ENCODE measurements around the gene RMND5B. TPM values are rescaled to one million over a fixed set of nuclear protein-coding genes. Genes with fewer than 3 reads are reported as not detected.

Gene RMND5B
- total RNA-seq, 2 donors from 2014 or later, result 25.7 to 49.8 TPM

DNA sequence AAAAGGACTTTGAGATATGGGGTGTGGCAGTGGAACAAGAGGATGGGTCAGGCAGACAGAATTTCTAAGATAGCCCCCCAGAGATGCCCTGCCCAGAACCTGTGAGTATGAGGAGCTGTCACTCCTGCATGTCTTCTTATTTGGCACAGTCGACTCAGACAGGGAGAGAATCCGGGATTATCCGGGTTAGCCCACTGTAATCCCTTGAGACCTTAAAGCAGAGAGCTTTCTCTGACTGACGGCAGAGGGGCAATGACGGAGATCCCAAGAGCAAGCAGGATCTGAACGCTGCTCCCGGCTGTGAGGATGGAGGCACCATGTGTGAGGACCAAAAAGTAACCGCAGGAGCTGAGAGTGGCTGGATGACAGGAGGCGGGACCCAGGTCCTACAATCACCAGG lies 31.7 kb downstream of the RMND5B start:
- WGBS, 2 donors, result 57 to 70% methylated on average over 5 to 9 of the region's 9 CpGs
- intact Hi-C loops (cut with DNase I), result loop anchor here (5.0 kb wide), 1 partner anchor 85 kb away; no protein-coding TSS in a partner anchor

DNA sequence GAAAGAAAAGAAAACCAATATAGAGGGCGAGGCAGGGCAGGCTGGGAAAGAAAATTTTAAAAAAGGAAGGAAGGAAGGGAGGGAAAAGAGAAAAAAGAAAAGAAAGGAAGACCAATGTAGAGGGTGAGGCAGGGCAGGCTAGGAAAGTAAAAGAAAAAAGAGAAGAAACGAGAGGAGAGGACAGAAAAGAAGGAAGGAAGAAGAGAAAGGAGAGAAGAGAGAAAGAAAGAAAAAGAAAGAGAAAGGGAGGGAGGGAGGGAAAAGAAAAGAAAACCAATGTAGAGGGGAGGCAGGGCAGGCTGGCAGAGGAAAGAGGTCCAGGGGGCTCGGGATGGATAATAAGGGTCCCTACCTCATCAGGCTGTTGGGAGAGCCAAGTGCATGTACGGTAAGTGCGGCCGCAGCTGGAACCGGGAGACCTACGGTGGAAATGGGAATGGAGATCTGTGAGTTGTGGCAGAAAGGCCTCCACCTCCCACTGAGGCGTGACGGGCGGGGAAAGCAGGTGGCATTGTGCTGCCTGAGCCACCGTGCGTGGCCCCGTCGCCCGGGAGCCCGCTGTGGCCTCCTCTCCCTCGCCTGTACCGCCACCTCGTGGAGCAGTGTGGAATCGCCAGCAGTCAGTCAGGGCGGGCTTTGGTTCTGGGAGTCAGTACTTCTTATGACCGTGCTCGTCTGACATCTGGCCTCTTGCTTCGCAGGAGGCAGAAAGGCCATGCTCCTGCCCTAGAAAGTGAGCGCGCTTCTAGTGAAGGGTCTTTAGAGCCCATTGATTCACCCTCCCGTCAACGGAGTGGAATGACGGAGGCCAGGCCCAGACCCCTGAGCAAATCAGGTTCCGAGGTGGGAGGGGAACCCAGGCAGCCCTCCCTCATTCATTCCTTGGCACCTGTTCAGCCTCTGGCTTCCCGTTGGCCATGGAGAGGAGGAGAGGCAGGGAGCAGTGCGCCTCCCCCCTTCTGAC lies 33.2 kb downstream of the RMND5B start:
- Histone ChIP-seq H3K4me1 (peaks cover 7% of the 10 kb centered on the region), H3K27ac (no peak overlapping the region), H3K27me3 (peaks cover 0 to 15% of the 10 kb centered on the region in 2 donors), H3K4me3 (no peak overlapping the region), H3K9me3 (no peaks in the 10 kb centered on the region), H3K36me3 (replicated peaks in 1 of 2; ENCODE audit: insufficient read depth in 1 of 2, low read depth in 2 of 2) (no peaks in the 10 kb centered on the region)
- 7 to 17% methylated on average over 14 to 31 of the region's 33 CpGs for WGBS, 2 donors
- peak; percentile 99 for ATAC-seq
- TF ChIP-seq, protein P1, sequence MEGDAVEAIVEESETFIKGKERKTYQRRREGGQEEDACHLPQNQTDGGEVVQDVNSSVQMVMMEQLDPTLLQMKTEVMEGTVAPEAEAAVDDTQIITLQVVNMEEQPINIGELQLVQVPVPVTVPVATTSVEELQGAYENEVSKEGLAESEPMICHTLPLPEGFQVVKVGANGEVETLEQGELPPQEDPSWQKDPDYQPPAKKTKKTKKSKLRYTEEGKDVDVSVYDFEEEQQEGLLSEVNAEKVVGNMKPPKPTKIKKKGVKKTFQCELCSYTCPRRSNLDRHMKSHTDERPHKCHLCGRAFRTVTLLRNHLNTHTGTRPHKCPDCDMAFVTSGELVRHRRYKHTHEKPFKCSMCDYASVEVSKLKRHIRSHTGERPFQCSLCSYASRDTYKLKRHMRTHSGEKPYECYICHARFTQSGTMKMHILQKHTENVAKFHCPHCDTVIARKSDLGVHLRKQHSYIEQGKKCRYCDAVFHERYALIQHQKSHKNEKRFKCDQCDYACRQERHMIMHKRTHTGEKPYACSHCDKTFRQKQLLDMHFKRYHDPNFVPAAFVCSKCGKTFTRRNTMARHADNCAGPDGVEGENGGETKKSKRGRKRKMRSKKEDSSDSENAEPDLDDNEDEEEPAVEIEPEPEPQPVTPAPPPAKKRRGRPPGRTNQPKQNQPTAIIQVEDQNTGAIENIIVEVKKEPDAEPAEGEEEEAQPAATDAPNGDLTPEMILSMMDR (IDR thresholded peaks at IDR 0.05), result peak; percentile 98 to 100 (median 98)
- no peak for TF ChIP-seq POLR2A (IDR thresholded peaks at IDR 0.05)
- intact Hi-C loops (cut with DNase I), result loop anchor here (5.0 kb wide), 1 partner anchor 87 kb away; no protein-coding TSS in a partner anchor
- DNase-seq, result peak; percentile 84 to 92 (median 88)

More for the DNA sequence above, 31.7 kb downstream of the RMND5B start:
- H3K9me3 ChIP-seq, result no peaks in the 10 kb centered on the region
- no peaks in the 10 kb centered on the region for H3K36me3 ChIP-seq (replicated peaks in 1 of 2; ENCODE audit: insufficient read depth in 1 of 2, low read depth in 2 of 2)
- no peak overlapping the region for H3K27ac ChIP-seq
- TF ChIP-seq, protein P1 (IDR thresholded peaks at IDR 0.05), result no peak
- no peak for TF ChIP-seq POLR2A (IDR thresholded peaks at IDR 0.05)
- ATAC-seq, result no peak
- H3K27me3 ChIP-seq, result peaks cover 0 to 15% of the 10 kb centered on the region in 2 donors
- no peak for DNase-seq
- H3K4me3 ChIP-seq, result no peak overlapping the region
- H3K4me1 ChIP-seq, result peaks cover 7% of the 10 kb centered on the region

DNA sequence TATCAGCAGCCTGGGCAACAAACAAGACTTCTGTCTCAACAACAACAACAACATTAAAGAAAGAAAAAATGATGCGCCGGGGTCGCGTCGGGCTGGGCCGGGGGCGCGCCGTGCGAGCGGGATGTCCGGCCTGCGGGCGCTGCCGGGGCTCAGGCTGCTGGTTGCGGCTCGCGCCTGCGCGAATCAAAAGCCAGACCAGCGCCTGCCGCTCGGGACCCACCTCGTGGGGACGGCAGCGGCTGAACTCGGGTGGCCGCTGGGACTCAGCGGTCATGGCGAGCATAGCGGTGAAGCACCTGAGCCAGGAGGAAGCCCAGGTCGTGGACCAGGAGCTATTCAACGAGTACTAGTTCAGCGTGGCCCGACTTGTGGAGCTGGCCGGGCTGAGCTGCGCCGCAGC lies 34.8 kb downstream of the RMND5B start:
- H3K4me1 ChIP-seq, result peaks cover 7% of the 10 kb centered on the region
- DNase-seq, result no peak
- no peak for ATAC-seq
- TF ChIP-seq, protein P1 (IDR thresholded peaks at IDR 0.05), result no peak
- TF ChIP-seq POLR2A (IDR thresholded peaks at IDR 0.05), result no peak
- no peaks in the 10 kb centered on the region for H3K36me3 ChIP-seq (replicated peaks in 1 of 2; ENCODE audit: insufficient read depth in 1 of 2, low read depth in 2 of 2)
- H3K27ac ChIP-seq, result no peak overlapping the region
- H3K4me3 ChIP-seq, result no peak overlapping the region
- H3K9me3 ChIP-seq, result no peaks in the 10 kb centered on the region
- H3K27me3 ChIP-seq, result peaks cover 0 to 15% of the 10 kb centered on the region in 2 donors
- 20 to 31% methylated on average over 6 to 38 of the region's 38 CpGs for WGBS, 2 donors
- intact Hi-C loops (cut with DNase I), result no loop called here

DNA sequence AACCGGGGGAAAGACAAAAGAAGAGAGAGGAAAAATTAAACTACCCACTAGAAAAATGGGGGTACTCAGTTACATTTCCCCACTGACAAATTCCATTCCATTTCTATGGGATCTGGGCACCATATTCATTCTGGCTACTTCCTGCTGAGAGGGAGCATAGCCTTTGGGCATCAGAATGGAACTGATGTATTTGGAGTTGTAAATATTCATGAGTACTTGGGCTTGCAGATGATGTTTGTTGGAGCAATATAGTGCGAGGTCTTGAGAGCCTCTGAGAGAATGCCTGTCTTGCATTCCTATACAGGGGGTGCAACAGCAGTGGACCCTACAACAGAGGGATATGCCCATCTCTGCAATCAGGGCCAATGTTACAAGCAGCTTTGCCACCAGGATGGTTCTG lies 39.6 kb downstream of the RMND5B start:
- TF ChIP-seq, protein P1 (IDR thresholded peaks at IDR 0.05), result no peak
- no peak for TF ChIP-seq POLR2A (IDR thresholded peaks at IDR 0.05)
- Histone ChIP-seq H3K27ac (no peak overlapping the region), H3K4me3 (no peak overlapping the region), H3K36me3 (replicated peaks in 1 of 2; ENCODE audit: insufficient read depth in 1 of 2, low read depth in 2 of 2) (no peaks in the 10 kb centered on the region), H3K9me3 (no peaks in the 10 kb centered on the region), H3K4me1 (no peaks in the 10 kb centered on the region), H3K27me3 (peaks cover 0 to 5% of the 10 kb centered on the region in 2 donors)
- no peak for DNase-seq
- no peak for ATAC-seq
- WGBS, 2 donors, result 86 to 88% methylated on average over 2 of the region's 2 CpGs
- intact Hi-C loops (cut with DNase I), result no loop called here

All from body of pancreas (tissue), 4 donors.